HEK293 (cell line): Measurements from ENCODE around the gene DTNA.

ENCODE experiments used
- TF ChIP-seq, protein P1 (sequence below): fragments of 450-650 bp; IDR thresholded peaks from 2 replicates; pipeline ENCODE4 v1.5.1; 2018; ENCODE audit warnings: missing biosample characterization, missing genetic modification characterization
- TF ChIP-seq, protein P2 (sequence below): fragments of 450-650 bp; formaldehyde crosslinking; conservative IDR thresholded peaks from 2 replicates; pipeline ENCODE4 v1.5.1; 2016; ENCODE audit warnings: low read depth, missing biosample characterization, missing genetic modification characterization

DNA sequence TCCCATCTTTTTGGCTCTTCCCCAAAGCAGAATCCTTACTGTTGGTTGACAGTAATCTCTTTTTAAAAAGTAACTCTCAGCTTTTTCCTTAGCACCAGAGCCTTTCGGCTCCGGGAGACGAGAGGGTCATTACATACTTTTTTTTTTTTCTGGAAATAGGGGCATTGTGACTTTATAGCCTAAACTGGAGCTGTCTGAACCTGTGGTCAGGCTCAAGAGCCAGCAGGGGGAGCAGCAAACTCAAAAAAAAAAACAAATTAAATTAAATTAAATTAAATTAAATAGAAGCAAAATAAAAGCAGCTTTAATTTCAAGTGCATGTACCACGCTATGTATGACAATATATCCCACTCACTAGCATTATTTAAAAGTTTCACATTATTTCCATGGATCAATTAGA lies 156.6 kb downstream of the DTNA start:
- TF ChIP-seq, protein P1, sequence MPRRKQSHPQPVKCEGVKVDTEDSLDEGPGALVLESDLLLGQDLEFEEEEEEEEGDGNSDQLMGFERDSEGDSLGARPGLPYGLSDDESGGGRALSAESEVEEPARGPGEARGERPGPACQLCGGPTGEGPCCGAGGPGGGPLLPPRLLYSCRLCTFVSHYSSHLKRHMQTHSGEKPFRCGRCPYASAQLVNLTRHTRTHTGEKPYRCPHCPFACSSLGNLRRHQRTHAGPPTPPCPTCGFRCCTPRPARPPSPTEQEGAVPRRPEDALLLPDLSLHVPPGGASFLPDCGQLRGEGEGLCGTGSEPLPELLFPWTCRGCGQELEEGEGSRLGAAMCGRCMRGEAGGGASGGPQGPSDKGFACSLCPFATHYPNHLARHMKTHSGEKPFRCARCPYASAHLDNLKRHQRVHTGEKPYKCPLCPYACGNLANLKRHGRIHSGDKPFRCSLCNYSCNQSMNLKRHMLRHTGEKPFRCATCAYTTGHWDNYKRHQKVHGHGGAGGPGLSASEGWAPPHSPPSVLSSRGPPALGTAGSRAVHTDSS (tag by site-specific recombination) = no peak
- TF ChIP-seq, protein P2, sequence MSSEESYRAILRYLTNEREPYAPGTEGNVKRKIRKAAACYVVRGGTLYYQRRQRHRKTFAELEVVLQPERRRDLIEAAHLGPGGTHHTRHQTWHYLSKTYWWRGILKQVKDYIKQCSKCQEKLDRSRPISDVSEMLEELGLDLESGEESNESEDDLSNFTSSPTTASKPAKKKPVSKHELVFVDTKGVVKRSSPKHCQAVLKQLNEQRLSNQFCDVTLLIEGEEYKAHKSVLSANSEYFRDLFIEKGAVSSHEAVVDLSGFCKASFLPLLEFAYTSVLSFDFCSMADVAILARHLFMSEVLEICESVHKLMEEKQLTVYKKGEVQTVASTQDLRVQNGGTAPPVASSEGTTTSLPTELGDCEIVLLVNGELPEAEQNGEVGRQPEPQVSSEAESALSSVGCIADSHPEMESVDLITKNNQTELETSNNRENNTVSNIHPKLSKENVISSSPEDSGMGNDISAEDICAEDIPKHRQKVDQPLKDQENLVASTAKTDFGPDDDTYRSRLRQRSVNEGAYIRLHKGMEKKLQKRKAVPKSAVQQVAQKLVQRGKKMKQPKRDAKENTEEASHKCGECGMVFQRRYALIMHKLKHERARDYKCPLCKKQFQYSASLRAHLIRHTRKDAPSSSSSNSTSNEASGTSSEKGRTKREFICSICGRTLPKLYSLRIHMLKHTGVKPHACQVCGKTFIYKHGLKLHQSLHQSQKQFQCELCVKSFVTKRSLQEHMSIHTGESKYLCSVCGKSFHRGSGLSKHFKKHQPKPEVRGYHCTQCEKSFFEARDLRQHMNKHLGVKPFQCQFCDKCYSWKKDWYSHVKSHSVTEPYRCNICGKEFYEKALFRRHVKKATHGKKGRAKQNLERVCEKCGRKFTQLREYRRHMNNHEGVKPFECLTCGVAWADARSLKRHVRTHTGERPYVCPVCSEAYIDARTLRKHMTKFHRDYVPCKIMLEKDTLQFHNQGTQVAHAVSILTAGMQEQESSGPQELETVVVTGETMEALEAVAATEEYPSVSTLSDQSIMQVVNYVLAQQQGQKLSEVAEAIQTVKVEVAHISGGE (tag by site-specific recombination) = no peak
